IMR-90 (cell line): ENCODE measurements around the gene FAM177B. TPM values are rescaled to one million over a fixed set of nuclear protein-coding genes. Genes with fewer than 3 reads are reported as not detected.
A peak's percentile ranks its signal among the peaks of the same experiment; 100 is the strongest.

Source experiments
- ATAC-seq: fragments of 200-7000 bp; cut with Tn5 transposase; 2 replicates; pipeline ENCODE4 v1.9.1; 2020; ENCODE audit warnings: low read depth, mild to moderate bottlenecking, moderate library complexity
- BruUV-seq: library from RNA; stranded (reverse); fragments of 400-500 nt; replicated peaks from 2 replicates; lab custom pipeline; 2021; lab: Mats Ljungman, UMichigan
- CTCF ChIA-PET: fragments of 300-600 bp; formaldehyde crosslinking; extraction: SDS; loops from one replicate; lab custom pipeline; 2021; ENCODE audit warnings: antibody characterized with exemption; lab: Yijun Ruan, JAX
- POLR2A ChIA-PET: fragments of 300-600 bp; sonication (Branson Sonifier 250); formaldehyde crosslinking; loops from one replicate; lab custom pipeline; 2022; ENCODE audit warnings: antibody characterized with exemption; ENCODE audit not compliant: unreplicated experiment; lab: Charles Lee
- DNase-seq: peaks from one replicate; pipeline ENCODE4 v3.0.0; 2013
- H2AFZ ChIP-seq: replicated peaks from 2 replicates; pipeline ENCODE3; 2013; ENCODE audit warnings: low read length, mild to moderate bottlenecking; ENCODE audit not compliant: poor library complexity
- H2AK5ac ChIP-seq: 2 replicates; pipeline ENCODE4 v1.6.1; 2013; ENCODE audit warnings: low read depth, low read length, inconsistent platforms
- H2AK9ac ChIP-seq: replicated peaks from 2 replicates; pipeline ENCODE3; 2013; ENCODE audit warnings: mild to moderate bottlenecking, low read depth, low read length, moderate library complexity; ENCODE audit not compliant: poor library complexity
- H2BK120ac ChIP-seq: 2 replicates; pipeline ENCODE4 v1.6.1; 2013; ENCODE audit warnings: low read depth, low read length, inconsistent platforms
- H2BK15ac ChIP-seq: 3 replicates; pipeline ENCODE4 v1.6.1; 2013; ENCODE audit warnings: low read depth, low read length, inconsistent platforms
- H2BK20ac ChIP-seq: 2 replicates; pipeline ENCODE4 v1.6.1; 2013; ENCODE audit warnings: low read depth, mild to moderate bottlenecking, inconsistent platforms, low read length, moderate library complexity
- H2BK5ac ChIP-seq: 2 replicates; pipeline ENCODE4 v1.6.1; 2013; ENCODE audit warnings: mild to moderate bottlenecking, low read depth, low read length, inconsistent platforms; ENCODE audit not compliant: poor library complexity, severe bottlenecking
- H3K14ac ChIP-seq: replicated peaks from 2 replicates; pipeline ENCODE4 v1.6.1; 2013; ENCODE audit warnings: low read depth, low read length, inconsistent platforms
- H3K18ac ChIP-seq: 2 replicates; pipeline ENCODE4 v1.6.1; 2013; ENCODE audit warnings: low read depth, low read length, control low read depth
- H3K23ac ChIP-seq: 2 replicates; pipeline ENCODE4 v1.6.1; 2013; ENCODE audit warnings: low read depth, low read length, inconsistent platforms
- H3K27ac ChIP-seq: 2 replicates; pipeline ENCODE4 v1.5.1; 2013; ENCODE audit warnings: mild to moderate bottlenecking, control low read depth, low read length; ENCODE audit not compliant: insufficient read depth
- H3K27me3 ChIP-seq: 2 replicates; pipeline ENCODE4 v1.6.1; 2013; ENCODE audit warnings: low read length; ENCODE audit not compliant: control insufficient read depth, insufficient read depth
- H3K36me3 ChIP-seq: 2 replicates; pipeline ENCODE4 v1.6.1; 2013; ENCODE audit warnings: low read length, mixed read lengths; ENCODE audit not compliant: control insufficient read depth, insufficient read depth
- H3K4ac ChIP-seq: 2 replicates; pipeline ENCODE4 v1.6.1; 2013; ENCODE audit warnings: low read depth, low read length, inconsistent platforms
- H3K4me1 ChIP-seq: 2 replicates; pipeline ENCODE4 v1.6.1; 2013; ENCODE audit warnings: low read length, mixed read lengths; ENCODE audit not compliant: control insufficient read depth, insufficient read depth
- H3K4me2 ChIP-seq: 2 replicates; pipeline ENCODE4 v1.6.1; 2013; ENCODE audit warnings: low read depth, mild to moderate bottlenecking, control low read depth, low read length, moderate library complexity
- H3K4me3 ChIP-seq: 2 replicates; pipeline ENCODE4 v1.5.1; 2013; ENCODE audit warnings: low read depth, mild to moderate bottlenecking, control low read depth, low read length, moderate library complexity; ENCODE audit not compliant: insufficient read depth
- H3K56ac ChIP-seq: 2 replicates; pipeline ENCODE4 v1.6.1; 2013; ENCODE audit warnings: low read length, inconsistent platforms; ENCODE audit not compliant: insufficient read depth; ENCODE audit errors: extremely low read depth
- H3K79me1 ChIP-seq, 2 experiments: 2 replicates each; pipeline ENCODE4 v1.6.1; 2013; ENCODE audit warnings: low read length in 2 of 2, inconsistent platforms in 1 of 2, low read depth in 1 of 2
- H3K9ac ChIP-seq: 2 replicates; pipeline ENCODE4 v1.6.1; 2013; ENCODE audit warnings: low read depth, low read length, control low read depth
- H3K9me1 ChIP-seq: 2 replicates; pipeline ENCODE4 v1.6.1; 2013; ENCODE audit warnings: low read length, inconsistent platforms; ENCODE audit not compliant: insufficient read depth
- H3K9me3 ChIP-seq: 2 replicates; pipeline ENCODE4 v1.6.1; 2013; ENCODE audit warnings: low read length; ENCODE audit not compliant: control insufficient read depth, insufficient read depth
- H4K20me1 ChIP-seq: 2 replicates; pipeline ENCODE4 v1.6.1; 2013; ENCODE audit warnings: low read length, inconsistent platforms; ENCODE audit not compliant: insufficient read depth
- H4K5ac ChIP-seq: 2 replicates; pipeline ENCODE4 v1.6.1; 2013; ENCODE audit warnings: mild to moderate bottlenecking, low read depth, low read length, control low read depth
- H4K8ac ChIP-seq, 2 experiments: 2 replicates each; pipeline ENCODE4 v1.6.1; 2013; ENCODE audit warnings: low read depth in 2 of 2, low read length in 2 of 2, control low read depth in 1 of 2, inconsistent platforms in 1 of 2
- H4K91ac ChIP-seq: 2 replicates; pipeline ENCODE4 v1.6.1; 2013; ENCODE audit warnings: low read depth, low read length, inconsistent platforms; ENCODE audit not compliant: insufficient read depth
- BHLHE40 ChIP-seq: fragments of 150-350 bp; IDR thresholded peaks from 2 replicates; pipeline ENCODE4 v1.6.1; 2016; ENCODE audit warnings: mild to moderate bottlenecking, low read depth, low read length
- MAFK ChIP-seq: IDR thresholded peaks from 2 replicates; pipeline ENCODE4 v1.6.1; 2012; ENCODE audit warnings: low read depth, low read length, improper control_type of control experiment
- WGBS, 2 experiments: methylation state at CpG; one replicate each; pipeline versions ENCODE4 v1.1.5 to v1.1.7; 2013; ENCODE audit warnings: missing lambda C conversion rate in 2 of 2; ENCODE audit not compliant: insufficient read length in 1 of 2; ENCODE audit errors: extremely low coverage in 2 of 2; 5-methylcytosine and 5-hydroxymethylcytosine counted together
- dilution Hi-C: fragments of 300-500 bp; cut with HindIII; formaldehyde crosslinking; loops from one replicate; pipeline ENCODE4 v1.14.3; 2018; ENCODE audit warnings: low sequenced_read_pairs; ENCODE audit not compliant: unreplicated experiment
- in situ Hi-C: fragments of 300-500 bp; cut with MboI; formaldehyde crosslinking; loops from 3 replicates; pipeline ENCODE4 v1.14.3; 2019; ENCODE audit warnings: low sequenced_read_pairs, inconsistent platforms, mixed read lengths
- intact Hi-C: fragments of 100-400 bp; cut with micrococcal nuclease; formaldehyde crosslinking; loops from 2 replicates; pipeline ENCODE4 v1.10.0; 2022
- polyA plus RNA-seq, 3 experiments: library from polyadenylated mRNA; depleted of rRNA; stranded (reverse); fragments of >200 nt; gene quantifications; 2 replicates each; pipeline ENCODE4 v1.2.3, GENCODE V29; 2012; ENCODE audit warnings: low replicate concordance in 1 of 3
- total RNA-seq: library from RNA; depleted of rRNA; stranded (reverse); fragments of >200 nt; gene quantifications from 2 replicates; pipeline ENCODE4 v1.2.3, GENCODE V29; 2012

FAM177B gene
- total and polyA plus RNA-seq, 2 of the 4 experiments (the other 2 are of a cell fraction), result not detected

DNA sequence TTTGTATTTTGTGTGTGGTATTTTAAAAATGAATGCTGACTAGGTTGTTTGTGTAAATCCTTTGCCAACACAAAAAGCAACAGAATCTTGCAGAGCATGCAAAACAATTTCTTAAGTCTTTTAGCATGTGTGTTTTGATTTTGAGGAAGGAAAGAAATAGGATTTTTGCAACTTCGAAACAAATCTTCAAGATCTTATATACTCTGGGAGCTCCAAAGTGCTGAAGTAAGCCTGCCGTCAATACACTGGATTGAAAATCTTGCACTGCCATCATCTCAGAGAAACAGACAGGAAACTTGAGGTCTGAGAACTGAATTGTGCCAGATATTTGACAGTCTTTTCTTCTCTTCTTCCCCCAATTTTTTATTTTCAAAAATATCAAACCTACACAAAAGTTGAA, 48.5 kb downstream of the FAM177B start:
- Histone ChIP-seq H3K27me3 (peaks cover 20% of the 10 kb centered on the region), H2BK20ac (no peak overlapping the region), H3K4me2 (no peak overlapping the region), H3K79me1 (no peaks in the 10 kb centered on the region), H3K4ac (no peak overlapping the region), H3K4me3 (no peak overlapping the region), H3K9me3 (no peaks in the 10 kb centered on the region), H2BK15ac (no peak overlapping the region), H4K91ac (no peak overlapping the region), H3K23ac (no peak overlapping the region), H2AK9ac (no peak overlapping the region), H3K9me1 (no peaks in the 10 kb centered on the region; the same call in 1 of the 2 replicates), H4K8ac (no peak overlapping the region), H3K9ac (no peak overlapping the region), H2BK120ac (no peak overlapping the region), H3K4me1 (no peaks in the 10 kb centered on the region), H4K5ac (no peak overlapping the region), H3K14ac (no peak overlapping the region), H2AK5ac (no peak overlapping the region), H4K20me1 (no peaks in the 10 kb centered on the region), H3K18ac (no peak overlapping the region), H3K36me3 (no peaks in the 10 kb centered on the region), H3K27ac (no peak overlapping the region), H2BK5ac (no peak overlapping the region), H2AFZ (no peak overlapping the region), H3K56ac (no peak overlapping the region)
- TF ChIP-seq BHLHE40 (no peak), MAFK (0 out of 2 replicates have a peak, but pooled peaks have one; percentile 31)
- ATAC-seq, result no peak
- CTCF ChIA-PET, result no interaction called here
- dilution Hi-C loops (loop anchor here (25.0 kb wide), 1 partner anchor 302 kb away; no protein-coding TSS in a partner anchor), intact Hi-C loops (no loop called here), in situ Hi-C loops (no loop called here)
- POLR2A ChIA-PET, result no interaction called here
- DNase-seq, result no peak
- WGBS, 2 experiments, result 33% methylated on average over 1 of the region's 2 CpGs; no CpG with 5 or more reads in 1 of the 2 experiments
- no TSS peak for BruUV-seq
